Natural killer cell (primary cell): ENCODE measurements around the gene CEACAM6. TPM values are rescaled to one million over a fixed set of nuclear protein-coding genes. Genes with fewer than 3 reads are reported as not detected.

ENCODE experiments used
- ATAC-seq, 3 donors: fragments of 150-1000 bp in 2 of 3; fragments of 200-7000 bp in 1 of 3; cut with Tn5 transposase; 1 replicate in 1 of 3; 2 replicates in 2 of 3; pipeline ENCODE4 v1.10.0; 2021; ENCODE audit warnings: mild to moderate bottlenecking in 2 of 3, moderate library complexity in 2 of 3
- DNase-seq, 2 donors: peaks; one replicate each; pipeline versions ENCODE4 v3.0.0 to v3.0.0-alpha.2; 2013 to 2021; ENCODE audit warnings: mixed read lengths in 1 of 2
- H3K27ac ChIP-seq: one replicate; pipeline ENCODE4 v1.5.1; 2013; ENCODE audit warnings: mild to moderate bottlenecking, low read length
- H3K27me3 ChIP-seq: one replicate; pipeline ENCODE4 v1.6.1; 2013; ENCODE audit warnings: low read length; ENCODE audit not compliant: control insufficient read depth, insufficient read depth
- H3K36me3 ChIP-seq: one replicate; pipeline ENCODE4 v1.6.1; 2013; ENCODE audit warnings: low read length; ENCODE audit not compliant: control insufficient read depth, insufficient read depth
- H3K4me1 ChIP-seq: one replicate; pipeline ENCODE4 v1.6.1; 2013; ENCODE audit warnings: low read length; ENCODE audit not compliant: control insufficient read depth, insufficient read depth
- H3K4me3 ChIP-seq: one replicate; pipeline ENCODE4 v1.5.1; 2013; ENCODE audit warnings: low read length
- H3K9me3 ChIP-seq: one replicate; pipeline ENCODE4 v1.6.1; 2013; ENCODE audit warnings: low read length; ENCODE audit not compliant: control insufficient read depth, insufficient read depth
- H3K27ac Mint-ChIP-seq, 2 donors: one replicate each; pipeline ENCODE4 v1.8.0; 2022; ENCODE audit warnings: mild to moderate bottlenecking in 2 of 2, mixed read lengths in 2 of 2, moderate library complexity in 1 of 2
- H3K27me3 Mint-ChIP-seq, 2 donors: one replicate each; pipeline ENCODE4 v1.8.0; 2022; ENCODE audit warnings: low read depth in 2 of 2, mixed read lengths in 2 of 2
- H3K36me3 Mint-ChIP-seq: one replicate; pipeline ENCODE4 v1.8.0; 2022; ENCODE audit warnings: mixed read lengths
- H3K4me1 Mint-ChIP-seq, 2 donors: one replicate each; pipeline ENCODE4 v1.8.0; 2022; ENCODE audit warnings: mixed read lengths in 2 of 2
- H3K4me3 Mint-ChIP-seq: one replicate; pipeline ENCODE4 v1.8.0; 2022; ENCODE audit warnings: mild to moderate bottlenecking, moderate library complexity, mixed read lengths
- H3K9me3 Mint-ChIP-seq, 2 donors: one replicate each; pipeline ENCODE4 v1.8.0; 2022; ENCODE audit warnings: mixed read lengths in 2 of 2
- CTCF ChIP-seq: fragments of 200-600 bp; IDR thresholded peaks from one replicate; pipeline ENCODE4 v1.8.0; 2022; ENCODE audit warnings: antibody characterized with exemption
- WGBS: methylation state at CpG from one replicate; pipeline ENCODE4 v1.1.7; 2013; ENCODE audit warnings: missing lambda C conversion rate; ENCODE audit not compliant: insufficient coverage; 5-methylcytosine and 5-hydroxymethylcytosine counted together
- intact Hi-C: fragments of 100-400 bp; cut with micrococcal nuclease; formaldehyde crosslinking; loops from one replicate; pipeline ENCODE4 v1.14.2; 2022
- total RNA-seq, 4 donors: library from RNA; stranded (reverse); fragments of 120-200 nt in 1 of 4; gene quantifications; one replicate each; pipeline versions ENCODE4 v1.2.3 to v1.2.4, GENCODE V29; 2013 to 2022

The CEACAM6 gene
- total RNA-seq, 3 donors from 2014 or later (not counting 1 experiment from before 2014, with no cell fraction given): not detected

DNA sequence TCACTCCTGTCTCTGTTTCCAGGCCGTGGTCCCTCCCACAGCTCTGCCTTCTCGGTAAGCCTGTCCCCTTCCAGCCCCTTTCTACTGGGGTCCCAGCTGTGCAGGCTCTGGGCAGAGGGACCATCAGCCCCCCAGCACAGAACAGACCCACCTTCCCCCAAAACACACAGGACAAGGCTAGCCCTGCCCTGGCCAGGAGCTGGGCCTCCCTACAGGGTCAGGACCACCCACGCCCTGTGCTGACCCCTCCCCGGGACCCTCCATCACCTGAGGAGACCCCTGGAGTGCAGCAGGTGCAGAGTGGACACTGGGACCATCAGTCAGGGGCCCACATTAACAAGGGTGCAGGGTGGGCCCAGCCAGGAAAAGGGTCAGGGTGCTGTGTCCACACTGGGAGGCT is 55.0 kb downstream of the CEACAM6 start:
- Histone ChIP-seq H3K36me3 (no peaks in the 10 kb centered on the region), H3K4me1 (peaks cover 21% of the 10 kb centered on the region), H3K27ac (no peak overlapping the region), H3K9me3 (no peaks in the 10 kb centered on the region), H3K27me3 (no peaks in the 10 kb centered on the region), H3K4me3 (no peak overlapping the region)
- Mint-ChIP-seq H3K4me3 (no peak overlapping the region), H3K36me3 (no peaks in the 10 kb centered on the region), H3K4me1 (no peaks in the 10 kb centered on the region), H3K27ac (no peak overlapping the region), H3K9me3 (no peaks in the 10 kb centered on the region), H3K27me3 (peaks cover 7 to 10% of the 10 kb centered on the region in 2 donors)
- DNase-seq (no peak), ATAC-seq (no peak)
- 60% methylated on average over 4 of the region's 4 CpGs for WGBS
- intact Hi-C loops: no loop called here
- no peak for TF ChIP-seq CTCF

DNA sequence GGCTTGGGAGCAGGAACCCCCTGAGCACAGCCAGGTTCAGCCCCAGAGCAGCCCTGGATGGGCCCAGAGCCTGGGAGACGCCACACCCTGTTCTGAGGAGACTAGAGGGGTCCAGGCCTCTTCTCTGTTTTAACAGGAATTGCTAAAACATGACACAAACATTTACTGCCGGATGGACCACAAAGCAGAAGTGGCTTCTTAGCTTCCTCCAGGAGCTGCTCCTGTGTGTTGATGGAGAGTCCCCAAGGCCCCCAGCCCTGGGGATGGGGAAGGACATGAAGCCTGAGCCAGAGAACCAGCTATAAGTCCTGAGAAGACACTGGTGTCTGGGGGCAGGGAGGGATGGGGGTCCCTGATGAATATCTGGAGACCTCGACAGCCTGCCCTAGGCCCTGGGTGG is 55.7 kb downstream of the CEACAM6 start:
- Mint-ChIP-seq H3K27ac (no peak overlapping the region), H3K9me3 (no peaks in the 10 kb centered on the region), H3K36me3 (no peaks in the 10 kb centered on the region), H3K27me3 (peaks cover 7 to 10% of the 10 kb centered on the region in 2 donors), H3K4me1 (no peaks in the 10 kb centered on the region), H3K4me3 (no peak overlapping the region)
- H3K9me3 ChIP-seq: no peaks in the 10 kb centered on the region
- 13% methylated on average over 3 of the region's 3 CpGs for WGBS
- no peak for TF ChIP-seq CTCF
- ATAC-seq (peak in 1 of 3 donors; percentile 60), DNase-seq (no peak)
- no peak overlapping the region for H3K4me3 ChIP-seq
- peaks cover 21% of the 10 kb centered on the region for H3K4me1 ChIP-seq
- H3K27me3 ChIP-seq: no peaks in the 10 kb centered on the region
- no peak overlapping the region for H3K27ac ChIP-seq
- no peaks in the 10 kb centered on the region for H3K36me3 ChIP-seq
- intact Hi-C loops: no loop called here

GRCh38 chr19:41811981-41812380 is 56.7 kb downstream of the CEACAM6 start:
- Mint-ChIP-seq H3K27ac (no peak overlapping the region), H3K4me1 (no peaks in the 10 kb centered on the region), H3K27me3 (peaks cover 7 to 10% of the 10 kb centered on the region in 2 donors), H3K9me3 (no peaks in the 10 kb centered on the region), H3K4me3 (no peak overlapping the region), H3K36me3 (no peaks in the 10 kb centered on the region)
- Histone ChIP-seq H3K9me3 (no peaks in the 10 kb centered on the region), H3K27me3 (no peaks in the 10 kb centered on the region), H3K4me3 (no peak overlapping the region), H3K4me1 (peaks cover 21% of the 10 kb centered on the region), H3K36me3 (no peaks in the 10 kb centered on the region), H3K27ac (no peak overlapping the region)
- no peak for TF ChIP-seq CTCF
- 76% methylated on average over 3 of the region's 3 CpGs for WGBS
- ATAC-seq (no peak), DNase-seq (no peak)
- intact Hi-C loops: no loop called here

- Histone ChIP-seq H3K27ac (no peak overlapping the region), H3K9me3 (no peaks in the 10 kb centered on the region), H3K36me3 (no peaks in the 10 kb centered on the region), H3K4me3 (no peak overlapping the region), H3K27me3 (no peaks in the 10 kb centered on the region), H3K4me1 (peaks cover 21% of the 10 kb centered on the region)
- no peaks in the 10 kb centered on the region for H3K9me3 Mint-ChIP-seq
- ATAC-seq: no peak
- DNase-seq: no peak
- no peak overlapping the region for H3K27ac Mint-ChIP-seq
- H3K36me3 Mint-ChIP-seq: no peaks in the 10 kb centered on the region
- no peaks in the 10 kb centered on the region for H3K4me1 Mint-ChIP-seq
- intact Hi-C loops: no loop called here
- WGBS: 93% methylated on average over 4 of the region's 4 CpGs
- no peak overlapping the region for H3K4me3 Mint-ChIP-seq
- peaks cover 0 to 7% of the 10 kb centered on the region in 2 donors for H3K27me3 Mint-ChIP-seq
- no peak for TF ChIP-seq CTCF
Measured at GRCh38 chr19:41813911-41814310, 58.6 kb downstream of the CEACAM6 start.
